Esophagus squamous epithelium (tissue), 4 donors: Measurements from ENCODE around the gene TXNDC11.

Experiments used
- POLR2A ChIP-seq, 4 donors: fragments of 450-650 bp; IDR thresholded peaks; one replicate each; pipeline ENCODE4 v1.6.1; 2017; ENCODE audit warnings: antibody characterized with exemption in 4 of 4, mild to moderate bottlenecking in 4 of 4, moderate library complexity in 3 of 4
- TF ChIP-seq, protein P1 (sequence below), 6 experiments: fragments of 450-650 bp in 4 of 6; fragments of 200-600 bp in 2 of 6; sonication (generic) in 2 of 6; IDR thresholded peaks; one replicate each; pipeline ENCODE4 v1.5.1; 2016 to 2019; ENCODE audit warnings: antibody characterized with exemption in 6 of 6, mild to moderate bottlenecking in 4 of 6, moderate library complexity in 4 of 6

DNA sequence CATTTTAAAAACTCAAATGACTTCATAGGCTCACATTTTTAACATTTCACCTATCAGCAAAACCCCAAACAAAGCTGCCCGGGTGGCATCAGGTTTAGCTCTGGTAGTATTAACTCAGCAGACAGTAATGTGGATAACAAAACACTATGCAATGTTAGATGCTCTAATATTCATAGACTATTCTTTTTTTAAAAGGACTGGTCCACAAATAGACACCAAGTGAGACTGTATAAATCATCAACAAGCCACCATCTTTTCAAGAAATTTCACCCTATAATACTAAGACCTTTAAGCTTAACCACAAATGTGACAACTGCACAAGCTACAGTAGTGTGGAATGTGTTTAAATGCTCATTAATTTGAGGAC lies 54.2 kb downstream of the TXNDC11 start:
- TF ChIP-seq, protein P1, sequence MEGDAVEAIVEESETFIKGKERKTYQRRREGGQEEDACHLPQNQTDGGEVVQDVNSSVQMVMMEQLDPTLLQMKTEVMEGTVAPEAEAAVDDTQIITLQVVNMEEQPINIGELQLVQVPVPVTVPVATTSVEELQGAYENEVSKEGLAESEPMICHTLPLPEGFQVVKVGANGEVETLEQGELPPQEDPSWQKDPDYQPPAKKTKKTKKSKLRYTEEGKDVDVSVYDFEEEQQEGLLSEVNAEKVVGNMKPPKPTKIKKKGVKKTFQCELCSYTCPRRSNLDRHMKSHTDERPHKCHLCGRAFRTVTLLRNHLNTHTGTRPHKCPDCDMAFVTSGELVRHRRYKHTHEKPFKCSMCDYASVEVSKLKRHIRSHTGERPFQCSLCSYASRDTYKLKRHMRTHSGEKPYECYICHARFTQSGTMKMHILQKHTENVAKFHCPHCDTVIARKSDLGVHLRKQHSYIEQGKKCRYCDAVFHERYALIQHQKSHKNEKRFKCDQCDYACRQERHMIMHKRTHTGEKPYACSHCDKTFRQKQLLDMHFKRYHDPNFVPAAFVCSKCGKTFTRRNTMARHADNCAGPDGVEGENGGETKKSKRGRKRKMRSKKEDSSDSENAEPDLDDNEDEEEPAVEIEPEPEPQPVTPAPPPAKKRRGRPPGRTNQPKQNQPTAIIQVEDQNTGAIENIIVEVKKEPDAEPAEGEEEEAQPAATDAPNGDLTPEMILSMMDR (IDR thresholded peaks at IDR 0.05): no peak
- no peak for TF ChIP-seq POLR2A (IDR thresholded peaks at IDR 0.05)
